ENCODE data around the gene ABHD16A.

The ABHD16A gene

GRCh38 chr6:31730631-31731086 lies 27.5 kb upstream of the ABHD16A start:
- DNase-seq (ENCODE audit: low read depth) = no peak

GRCh38 chr6:31729979-31730630 lies 27.0 kb upstream of the ABHD16A start:
- peak; percentile 53 for DNase-seq (ENCODE audit: low read depth)

- DNase-seq (ENCODE audit: low read depth) = peak; percentile 65
These were observed 26.4 kb upstream of the ABHD16A start for GRCh38 chr6:31729515-31729978.

GRCh38 chr6:31728767-31729514 lies 25.8 kb upstream of the ABHD16A start, which contains the start of gene DDAH2:
Gene DDAH2, minus strand, starts transcription at chr6:31729299. Its CDS starts 138 bp downstream, at chr6:31729161.
- no peak for DNase-seq (ENCODE audit: low read depth)

GRCh38 chr6:31727717-31728671 lies 24.9 kb upstream of the ABHD16A start:
- no peak for DNase-seq (ENCODE audit: low read depth)

- no peak for DNase-seq (ENCODE audit: low read depth)
These were observed 24.1 kb upstream of the ABHD16A start for GRCh38 chr6:31727034-31727716.

- DNase-seq (ENCODE audit: low read depth) = no peak
These were observed 22.6 kb upstream of the ABHD16A start for GRCh38 chr6:31725502-31726350.

GRCh38 chr6:31723980-31724691 lies 21.0 kb upstream of the ABHD16A start:
- no peak for DNase-seq (ENCODE audit: low read depth)

- DNase-seq (ENCODE audit: low read depth) = no peak
These were observed 20.3 kb upstream of the ABHD16A start, which contains the start of gene MPIG6B for GRCh38 chr6:31723245-31723979. Gene MPIG6B, plus strand, starts transcription at chr6:31723373. Its CDS starts 11 bp downstream, at chr6:31723384.

- DNase-seq (ENCODE audit: low read depth) = no peak
These were observed 19.0 kb upstream of the ABHD16A start for GRCh38 chr6:31722173-31722572.

GRCh38 chr6:31721351-31722020 lies 18.4 kb upstream of the ABHD16A start, which contains the start of gene LY6G6C:
Gene LY6G6C, minus strand, starts transcription at chr6:31721746. Its CDS starts 67 bp downstream, at chr6:31721679.
- DNase-seq (ENCODE audit: low read depth) = no peak

- DNase-seq (ENCODE audit: low read depth) = no peak
These were observed 17.2 kb upstream of the ABHD16A start for GRCh38 chr6:31720196-31720770.

- DNase-seq (ENCODE audit: low read depth) = no peak
These were observed 15.9 kb upstream of the ABHD16A start for GRCh38 chr6:31719001-31719400.

- no peak for DNase-seq (ENCODE audit: low read depth)
These were observed 15.1 kb upstream of the ABHD16A start for GRCh38 chr6:31718265-31718664.

- no peak for DNase-seq (ENCODE audit: low read depth)
These were observed 14.5 kb upstream of the ABHD16A start for GRCh38 chr6:31717499-31718222.

- no peak for DNase-seq (ENCODE audit: low read depth)
These were observed 12.2 kb upstream of the ABHD16A start, which contains the start of gene LY6G6D for GRCh38 chr6:31715022-31715958. Gene LY6G6D, plus strand, starts transcription at chr6:31715348. Its CDS starts 8 bp downstream, at chr6:31715356.
